Mesenchymal stem cell (in vitro differentiated cells and primary cell): Measurements from ENCODE around the gene PKDCC.
A peak's percentile ranks its signal among the peaks of the same experiment; 100 is the strongest.
"Not testable (repeated sequence)": the region's sequence is repeated elsewhere in the genome, so short reads cannot be mapped to it uniquely, and the experiment has no call there.

Experiments used
- DNase-seq: peaks from one replicate; pipeline ENCODE4 v3.0.0-alpha.2; 2013
- H2AFZ ChIP-seq: one replicate; pipeline ENCODE4 v1.6.1; 2013; ENCODE audit warnings: low read depth, mild to moderate bottlenecking, control low read depth, inconsistent platforms, low read length, moderate library complexity
- H2AK5ac ChIP-seq: 2 replicates; pipeline ENCODE4 v1.6.1; 2013; ENCODE audit warnings: low read length, moderate library complexity, mild to moderate bottlenecking, inconsistent platforms; ENCODE audit not compliant: severe bottlenecking
- H2BK120ac ChIP-seq: one replicate; pipeline ENCODE4 v1.6.1; 2013; ENCODE audit warnings: low read depth, mild to moderate bottlenecking, inconsistent platforms, low read length, moderate library complexity
- H2BK12ac ChIP-seq, 2 experiments: one replicate each; pipeline ENCODE4 v1.6.1; 2013; ENCODE audit warnings: inconsistent platforms in 2 of 2, low read length in 2 of 2, mild to moderate bottlenecking in 2 of 2, moderate library complexity in 2 of 2, control low read depth in 1 of 2
- H2BK15ac ChIP-seq: one replicate; pipeline ENCODE4 v1.6.1; 2013; ENCODE audit warnings: mild to moderate bottlenecking, low read depth, inconsistent platforms; ENCODE audit not compliant: poor library complexity, severe bottlenecking
- H2BK5ac ChIP-seq: 2 replicates; pipeline ENCODE4 v1.6.1; 2013; ENCODE audit warnings: low read depth, mild to moderate bottlenecking, low read length, control low read depth, inconsistent platforms; ENCODE audit not compliant: poor library complexity, severe bottlenecking
- H3K14ac ChIP-seq, 2 experiments: one replicate each; pipeline ENCODE4 v1.6.1; 2013; ENCODE audit warnings: inconsistent platforms in 2 of 2, low read length in 2 of 2, control low read depth in 1 of 2, mild to moderate bottlenecking in 1 of 2, moderate library complexity in 1 of 2
- H3K18ac ChIP-seq, 2 experiments: one replicate each; pipeline ENCODE4 v1.6.1; 2013; ENCODE audit warnings: inconsistent platforms in 2 of 2, low read length in 2 of 2, control low read depth in 1 of 2, low read depth in 1 of 2, mild to moderate bottlenecking in 1 of 2
- H3K23ac ChIP-seq, 2 experiments: one replicate each; pipeline ENCODE4 v1.6.1; 2013; ENCODE audit warnings: inconsistent platforms in 2 of 2, low read length in 2 of 2, mild to moderate bottlenecking in 2 of 2, moderate library complexity in 2 of 2, control low read depth in 1 of 2
- H3K27ac ChIP-seq: 2 replicates; pipeline ENCODE4 v1.5.1; 2013; ENCODE audit warnings: mild to moderate bottlenecking, moderate library complexity, low read length, control low read depth, inconsistent platforms; ENCODE audit not compliant: poor library complexity, severe bottlenecking
- H3K27me3 ChIP-seq, 2 experiments: 2 replicates each; pipeline versions ENCODE4 v1.6.1 to v1.7.0; 2013; ENCODE audit warnings: low read length in 2 of 2, mild to moderate bottlenecking in 2 of 2, moderate library complexity in 2 of 2, control low read depth in 1 of 2, inconsistent platforms in 1 of 2; ENCODE audit not compliant: control insufficient read depth in 1 of 2, insufficient read depth in 1 of 2
- H3K36me3 ChIP-seq, 2 experiments: 2 replicates each; pipeline versions ENCODE4 v1.6.1 to v1.7.0; 2013; ENCODE audit warnings: low read length in 2 of 2, control low read depth in 1 of 2, inconsistent platforms in 1 of 2, low read depth in 1 of 2, mild to moderate bottlenecking in 1 of 2; ENCODE audit not compliant: insufficient read depth in 2 of 2, control insufficient read depth in 1 of 2
- H3K4ac ChIP-seq, 2 experiments: one replicate each; pipeline ENCODE4 v1.6.1; 2013; ENCODE audit warnings: inconsistent platforms in 2 of 2, low read length in 2 of 2, mild to moderate bottlenecking in 2 of 2, moderate library complexity in 2 of 2, control low read depth in 1 of 2, low read depth in 1 of 2
- H3K4me1 ChIP-seq: 2 replicates; pipeline ENCODE4 v1.6.1; 2013; ENCODE audit warnings: low read depth, low read length, control low read depth; ENCODE audit not compliant: control insufficient read depth, insufficient read depth
- H3K4me2 ChIP-seq: 2 replicates; pipeline ENCODE4 v1.6.1; 2013; ENCODE audit warnings: low read length, mild to moderate bottlenecking, inconsistent platforms; ENCODE audit not compliant: poor library complexity, severe bottlenecking
- H3K4me3 ChIP-seq, 2 experiments: 2 replicates each; pipeline versions ENCODE4 v1.5.1 to v1.7.0; 2013; ENCODE audit warnings: low read length in 2 of 2, mild to moderate bottlenecking in 2 of 2, control low read depth in 1 of 2, low read depth in 1 of 2; ENCODE audit not compliant: insufficient read depth in 1 of 2
- H3K79me1 ChIP-seq: replicated peaks from 2 replicates; pipeline ENCODE4 v1.6.1; 2013; ENCODE audit warnings: mild to moderate bottlenecking, control low read depth, low read length, inconsistent platforms; ENCODE audit not compliant: poor library complexity, severe bottlenecking
- H3K9ac ChIP-seq: 2 replicates; pipeline ENCODE4 v1.7.0; 2013; ENCODE audit warnings: mild to moderate bottlenecking, low read length, moderate library complexity
- H3K9me3 ChIP-seq: 2 replicates; pipeline ENCODE4 v1.7.0; 2013; ENCODE audit warnings: mild to moderate bottlenecking, low read length; ENCODE audit not compliant: control insufficient read depth
- H4K8ac ChIP-seq: one replicate; pipeline ENCODE4 v1.6.1; 2013; ENCODE audit warnings: inconsistent platforms, mild to moderate bottlenecking, low read length, moderate library complexity
- H4K91ac ChIP-seq: one replicate; pipeline ENCODE4 v1.6.1; 2013; ENCODE audit warnings: mild to moderate bottlenecking, low read length, inconsistent platforms
- WGBS: methylation state at CpG from one replicate; pipeline ENCODE4 v1.1.7; 2013; ENCODE audit warnings: mixed read lengths; 5-methylcytosine and 5-hydroxymethylcytosine counted together

Gene PKDCC

DNA sequence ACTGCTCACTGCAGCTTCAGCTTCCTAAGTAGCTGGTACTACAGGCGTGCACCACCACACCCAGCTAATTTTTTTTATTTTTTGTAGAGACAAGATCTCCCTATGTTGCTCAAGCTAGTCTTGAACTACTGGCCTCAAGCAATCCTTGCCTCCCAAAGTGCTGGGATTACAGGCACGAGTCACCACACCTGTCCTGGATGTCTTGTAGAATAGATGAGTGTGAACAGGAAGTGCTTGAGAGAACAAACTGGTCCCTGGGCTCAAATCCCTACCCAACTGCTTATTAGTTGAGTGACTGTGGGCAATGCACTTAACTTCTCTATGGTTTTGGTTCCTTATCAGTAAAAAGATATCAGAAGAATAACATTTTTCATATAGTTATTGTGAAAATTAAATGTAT is 34.2 kb downstream of the PKDCC start:
- Histone ChIP-seq H2AK5ac (no peak overlapping the region), H3K27me3 (peaks cover 0 to 4% of the 10 kb centered on the region in 2 experiments), H3K79me1 (no peaks in the 10 kb centered on the region), H2BK5ac (no peak overlapping the region), H3K36me3 (no peaks in the 10 kb centered on the region), H3K9me3 (no peaks in the 10 kb centered on the region), H2BK15ac (no peak overlapping the region), H3K23ac (no peak overlapping the region), H2BK120ac (no peak overlapping the region), H3K4me3 (no peak overlapping the region), H2BK12ac (no peak overlapping the region), H3K14ac (no peak overlapping the region), H3K27ac (no peak overlapping the region), H3K4me1 (peaks cover 4% of the 10 kb centered on the region), H3K4me2 (no peak overlapping the region), H3K4ac (no peak overlapping the region), H4K8ac (no peak overlapping the region), H4K91ac (no peak overlapping the region), H3K18ac (no peak overlapping the region), H3K9ac (no peak overlapping the region), H2AFZ (no peak overlapping the region)
- no peak for DNase-seq
- 100% methylated on average over 2 of the region's 2 CpGs for WGBS

DNA sequence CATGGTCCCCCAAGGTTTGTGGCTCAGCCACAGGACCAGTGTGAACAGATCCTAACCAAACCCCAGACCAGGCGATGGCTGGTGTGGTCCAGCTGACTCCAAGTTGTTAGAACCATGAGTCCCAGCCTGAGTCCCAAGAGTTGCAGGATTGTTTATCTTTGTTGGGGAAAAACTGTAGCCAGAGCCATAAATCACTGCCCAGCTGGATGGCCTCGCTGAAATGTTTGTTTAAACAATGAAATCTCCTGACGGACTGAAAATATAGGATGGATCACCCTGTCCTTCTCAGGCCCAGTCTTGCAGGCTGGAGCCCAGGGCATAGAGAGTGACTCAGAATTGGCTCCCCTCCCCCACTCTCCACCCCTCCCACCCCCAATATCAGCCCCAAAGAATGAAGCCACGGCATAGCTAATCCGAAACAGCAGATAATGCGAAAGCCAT is 36.4 kb downstream of the PKDCC start:
- no peak overlapping the region for H3K27ac ChIP-seq
- no peaks in the 10 kb centered on the region for H3K9me3 ChIP-seq
- peak overlapping the region; percentile 65 for H2BK120ac ChIP-seq
- no peak overlapping the region for H4K91ac ChIP-seq
- H2BK15ac ChIP-seq, result no peak overlapping the region
- H3K9ac ChIP-seq, result no peak overlapping the region
- peaks cover 0 to 4% of the 10 kb centered on the region in 2 experiments for H3K27me3 ChIP-seq
- H2AFZ ChIP-seq, result no peak overlapping the region
- no peaks in the 10 kb centered on the region for H3K36me3 ChIP-seq
- H3K4ac ChIP-seq, result no peak overlapping the region
- peak; percentile 92 for DNase-seq
- no peak overlapping the region for H2AK5ac ChIP-seq
- no peaks in the 10 kb centered on the region for H3K79me1 ChIP-seq
- peak overlapping the region in 1 of 2 experiments; percentile 91 for H2BK12ac ChIP-seq
- no peak overlapping the region for H3K4me2 ChIP-seq
- no peak overlapping the region for H3K14ac ChIP-seq
- no peak overlapping the region for H3K23ac ChIP-seq
- H4K8ac ChIP-seq, result peak overlapping the region; percentile 89
- H3K4me3 ChIP-seq, result no peak overlapping the region
- peak overlapping the region in 1 of 2 experiments; percentile 90 for H3K18ac ChIP-seq
- H2BK5ac ChIP-seq, result no peak overlapping the region
- 4% methylated on average over 6 of the region's 6 CpGs for WGBS
- peaks cover 4% of the 10 kb centered on the region for H3K4me1 ChIP-seq

GRCh38 chr2:42085070-42085469 is 37.2 kb downstream of the PKDCC start:
- 73% methylated on average over 4 of the region's 4 CpGs for WGBS
- H3K4me3 ChIP-seq, H2BK5ac ChIP-seq, DNase-seq, H2AK5ac ChIP-seq, H3K9ac ChIP-seq, H3K4me1 ChIP-seq, H3K9me3 ChIP-seq, H2AFZ ChIP-seq, H4K8ac ChIP-seq, H3K36me3 ChIP-seq, H3K79me1 ChIP-seq, H3K14ac ChIP-seq, H3K4me2 ChIP-seq, H3K27ac ChIP-seq, H3K27me3 ChIP-seq, H2BK15ac ChIP-seq, H3K23ac ChIP-seq: not testable (repeated sequence)
- Histone ChIP-seq H4K91ac (peak overlapping the region; percentile 71), H2BK120ac (peak overlapping the region; percentile 65), H3K18ac (peak overlapping the region; percentile 49 to 76), H3K4ac (peak overlapping the region; percentile 80 to 87), H2BK12ac (peak overlapping the region; percentile 76 to 97)

DNA sequence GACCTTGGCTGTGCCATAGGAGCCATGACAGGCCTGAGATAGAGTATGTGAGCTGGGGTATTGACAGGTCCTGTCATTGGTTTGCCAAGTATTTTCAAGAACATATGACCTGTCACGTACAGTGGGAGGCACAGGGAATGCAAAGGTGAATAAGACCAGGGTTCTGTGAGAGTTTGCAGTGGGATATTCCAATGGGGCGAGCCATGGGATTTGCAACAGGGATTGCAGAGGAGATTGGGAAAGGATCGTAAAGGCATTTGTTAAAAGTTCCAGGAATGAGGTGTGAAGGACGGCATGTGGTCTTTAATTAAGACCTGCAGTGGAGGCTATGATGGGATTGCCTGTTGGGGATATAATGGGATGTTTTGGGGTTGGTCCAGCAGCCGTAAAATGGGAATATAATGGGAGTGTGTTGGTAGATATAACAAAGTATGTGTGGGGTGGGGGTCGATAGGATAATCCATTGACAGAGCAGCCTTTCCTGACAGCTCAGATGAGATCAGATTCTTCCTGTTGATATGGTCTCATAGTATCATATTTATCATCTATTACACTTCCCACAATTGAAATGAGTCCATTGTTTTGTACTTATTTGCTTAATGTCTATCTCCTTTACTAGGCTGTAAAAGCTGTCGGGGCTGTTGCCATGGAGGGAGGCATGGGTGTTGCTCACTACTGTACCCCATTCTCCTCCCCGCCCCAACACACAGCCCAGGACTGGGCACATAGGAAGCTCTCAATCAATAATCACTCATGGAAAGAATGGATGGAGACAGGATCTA is 38.1 kb downstream of the PKDCC start:
- peak overlapping the region; percentile 80 to 87 for H3K4ac ChIP-seq
- peak overlapping the region; percentile 21 for H4K8ac ChIP-seq
- peak overlapping the region; percentile 90 for H2BK15ac ChIP-seq
- peak overlapping the region; percentile 9 for H2AK5ac ChIP-seq
- no peak overlapping the region for H3K14ac ChIP-seq
- no peak overlapping the region for H3K4me3 ChIP-seq
- no peaks in the 10 kb centered on the region for H3K27me3 ChIP-seq
- H3K23ac ChIP-seq, result no peak overlapping the region
- peak overlapping the region; percentile 67 to 76 for H3K18ac ChIP-seq
- H3K27ac ChIP-seq, result no peak overlapping the region
- H3K4me1 ChIP-seq, result peaks cover 4% of the 10 kb centered on the region
- H3K9ac ChIP-seq, result no peak overlapping the region
- no peaks in the 10 kb centered on the region for H3K79me1 ChIP-seq
- WGBS, result 87% methylated on average over 7 of the region's 8 CpGs
- no peak overlapping the region for H2BK5ac ChIP-seq
- peak overlapping the region; percentile 1 to 97 for H2BK12ac ChIP-seq
- H2AFZ ChIP-seq, result no peak overlapping the region
- H3K36me3 ChIP-seq, result no peaks in the 10 kb centered on the region
- peak overlapping the region; percentile 35 for H2BK120ac ChIP-seq
- H3K4me2 ChIP-seq, result no peak overlapping the region
- H4K91ac ChIP-seq, result peak overlapping the region; percentile 0
- no peak for DNase-seq
- H3K9me3 ChIP-seq, result no peaks in the 10 kb centered on the region
